ENCODE results near the gene PDCL3.
A peak's percentile ranks its signal among the peaks of the same experiment; 100 is the strongest.

PDCL3 gene

GRCh38 chr2:100560216-100560830 lies 2.5 kb upstream of the PDCL3 start:
- no peak for DNase-seq (ENCODE audit: low read depth in 3 of 3, low spot score in 1 of 3)

GRCh38 chr2:100561191-100561590 lies 1.6 kb upstream of the PDCL3 start:
- no peak for DNase-seq (ENCODE audit: low read depth in 3 of 3, low spot score in 1 of 3)

GRCh38 chr2:100563407-100564247 lies 834 bp downstream of the PDCL3 start:
- DNase-seq (ENCODE audit: low read depth in 3 of 3, low spot score in 1 of 3) = no peak

GRCh38 chr2:100568989-100569388 lies 6.2 kb downstream of the PDCL3 start:
- no peak for DNase-seq (ENCODE audit: low read depth in 3 of 3, low spot score in 1 of 3)

GRCh38 chr2:100571668-100572067 lies 8.9 kb downstream of the PDCL3 start:
- DNase-seq (ENCODE audit: low read depth in 3 of 3, low spot score in 1 of 3) = no peak

GRCh38 chr2:100577777-100578176 lies 15.0 kb downstream of the PDCL3 start:
- no peak for DNase-seq (ENCODE audit: low read depth in 3 of 3, low spot score in 1 of 3)

- DNase-seq (ENCODE audit: low read depth in 3 of 3, low spot score in 1 of 3) = no peak
These were observed 17.8 kb downstream of the PDCL3 start for GRCh38 chr2:100580367-100581276.

GRCh38 chr2:100581277-100581612 lies 18.5 kb downstream of the PDCL3 start:
- no peak for DNase-seq (ENCODE audit: low read depth in 3 of 3, low spot score in 1 of 3)

GRCh38 chr2:100584816-100585215 lies 22.0 kb downstream of the PDCL3 start:
- no peak for DNase-seq (ENCODE audit: low read depth in 3 of 3, low spot score in 1 of 3)

- no peak for DNase-seq (ENCODE audit: low read depth in 3 of 3, low spot score in 1 of 3)
These were observed 25.4 kb downstream of the PDCL3 start for GRCh38 chr2:100588071-100588786.

GRCh38 chr2:100589527-100589926 lies 26.7 kb downstream of the PDCL3 start:
- DNase-seq (ENCODE audit: low read depth in 3 of 3, low spot score in 1 of 3) = no peak

- no peak for DNase-seq (ENCODE audit: low read depth in 3 of 3, low spot score in 1 of 3)
These were observed 29.4 kb downstream of the PDCL3 start for GRCh38 chr2:100592226-100592625.

GRCh38 chr2:100596465-100596864 lies 33.7 kb downstream of the PDCL3 start:
- DNase-seq (ENCODE audit: low read depth in 3 of 3, low spot score in 1 of 3) = no peak

- no peak for DNase-seq (ENCODE audit: low read depth in 3 of 3, low spot score in 1 of 3)
These were observed 36.8 kb downstream of the PDCL3 start for GRCh38 chr2:100599566-100599965.

- DNase-seq (ENCODE audit: low read depth in 3 of 3, low spot score in 1 of 3) = no peak
These were observed 38.9 kb downstream of the PDCL3 start for GRCh38 chr2:100601661-100602060.

GRCh38 chr2:100603414-100603813 lies 40.6 kb downstream of the PDCL3 start:
- DNase-seq (ENCODE audit: low read depth in 3 of 3, low spot score in 1 of 3) = no peak

- no peak for DNase-seq (ENCODE audit: low read depth in 3 of 3, low spot score in 1 of 3)
These were observed 41.3 kb downstream of the PDCL3 start for GRCh38 chr2:100603948-100604633.

GRCh38 chr2:100606332-100606725 lies 43.5 kb downstream of the PDCL3 start:
- DNase-seq (ENCODE audit: low read depth in 3 of 3, low spot score in 1 of 3) = no peak

- no peak for DNase-seq (ENCODE audit: low read depth in 3 of 3, low spot score in 1 of 3)
These were observed 44.0 kb downstream of the PDCL3 start for GRCh38 chr2:100606726-100607343.

GRCh38 chr2:100610381-100610831 lies 47.6 kb downstream of the PDCL3 start:
- peak; percentile 43 to 65 (median 63) for DNase-seq (ENCODE audit: low read depth in 3 of 3, low spot score in 1 of 3)

Measured in stimulated activated CD4-positive, alpha-beta T cell treated with anti-CD3 and anti-CD28 coated beads, TNF-alpha, amount 100 ng/mL, for 1 hour (primary cell).